GM19438 (cell line): ENCODE results near the gene BMAL1.

Experiments used
- ATAC-seq: cut with Tn5 transposase; IDR thresholded peaks from one replicate; pipeline ENCODE4 v1.9.1; 2021; ENCODE audit warnings: low read depth; ENCODE audit not compliant: unreplicated experiment

BMAL1 gene

GRCh38 chr11:13260963-13261588 lies 16.5 kb upstream of the BMAL1 start:
- ATAC-seq: no peak

GRCh38 chr11:13261591-13262061 lies 16.0 kb upstream of the BMAL1 start:
- ATAC-seq: no peak

- no peak for ATAC-seq
These were observed 15.5 kb upstream of the BMAL1 start for GRCh38 chr11:13262096-13262495.

GRCh38 chr11:13268791-13269190 lies 8.8 kb upstream of the BMAL1 start:
- ATAC-seq: no peak

- ATAC-seq: no peak
These were observed 7.8 kb upstream of the BMAL1 start for GRCh38 chr11:13269775-13270174.

- no peak for ATAC-seq
These were observed 6.4 kb upstream of the BMAL1 start for GRCh38 chr11:13271060-13271693.

- ATAC-seq: no peak
These were observed 1.1 kb upstream of the BMAL1 start for GRCh38 chr11:13276454-13276831.

GRCh38 chr11:13276832-13277767 lies 490 bp upstream of the BMAL1 start:
- peak; percentile 91 for ATAC-seq

GRCh38 chr11:13278609-13279486 lies 1.3 kb downstream of the BMAL1 start:
- no peak for ATAC-seq

GRCh38 chr11:13279487-13279834 lies 1.9 kb downstream of the BMAL1 start:
- no peak for ATAC-seq

- no peak for ATAC-seq
These were observed 2.6 kb downstream of the BMAL1 start for GRCh38 chr11:13280092-13280722.

GRCh38 chr11:13280777-13281176 lies 3.2 kb downstream of the BMAL1 start:
- no peak for ATAC-seq

- ATAC-seq: no peak
These were observed 6.0 kb downstream of the BMAL1 start for GRCh38 chr11:13283636-13284035.

GRCh38 chr11:13284776-13285588 lies 7.4 kb downstream of the BMAL1 start:
- no peak for ATAC-seq

GRCh38 chr11:13286279-13286821 lies 8.8 kb downstream of the BMAL1 start:
- no peak for ATAC-seq

- no peak for ATAC-seq
These were observed 9.4 kb downstream of the BMAL1 start for GRCh38 chr11:13287036-13287435.

- no peak for ATAC-seq
These were observed 10.1 kb downstream of the BMAL1 start for GRCh38 chr11:13287681-13288080.

- no peak for ATAC-seq
These were observed 10.9 kb downstream of the BMAL1 start for GRCh38 chr11:13288375-13289029.
